GM21717 (cell line): ENCODE results near the gene FAM50A.
A peak's percentile ranks its signal among the peaks of the same experiment; 100 is the strongest.

Experiments
- ATAC-seq: cut with Tn5 transposase; IDR thresholded peaks from one replicate; pipeline ENCODE4 v1.9.1; 2021; ENCODE audit warnings: mild to moderate bottlenecking, moderate library complexity; ENCODE audit not compliant: unreplicated experiment

Gene FAM50A

GRCh38 chrX:154463611-154464220 lies 19.8 kb downstream of the FAM50A start:
- ATAC-seq: no peak

GRCh38 chrX:154464806-154465365 lies 20.9 kb downstream of the FAM50A start:
- ATAC-seq: no peak

GRCh38 chrX:154465601-154466000 lies 21.7 kb downstream of the FAM50A start:
- ATAC-seq: no peak

- ATAC-seq: no peak
These were observed 22.1 kb downstream of the FAM50A start for GRCh38 chrX:154466036-154466435.

GRCh38 chrX:154466907-154467306 lies 23.0 kb downstream of the FAM50A start:
- ATAC-seq: no peak

GRCh38 chrX:154467556-154467955 lies 23.6 kb downstream of the FAM50A start:
- no peak for ATAC-seq

- no peak for ATAC-seq
These were observed 24.3 kb downstream of the FAM50A start for GRCh38 chrX:154468217-154468616.

- ATAC-seq: no peak
These were observed 25.2 kb downstream of the FAM50A start for GRCh38 chrX:154469114-154469513.

GRCh38 chrX:154469880-154470279 lies 25.9 kb downstream of the FAM50A start:
- ATAC-seq: no peak

- ATAC-seq: no peak
These were observed 26.5 kb downstream of the FAM50A start for GRCh38 chrX:154470434-154470833.

- ATAC-seq: no peak
These were observed 27.1 kb downstream of the FAM50A start for GRCh38 chrX:154470914-154471568.

- ATAC-seq: no peak
These were observed 28.1 kb downstream of the FAM50A start for GRCh38 chrX:154471839-154472684.

- no peak for ATAC-seq
These were observed 29.0 kb downstream of the FAM50A start for GRCh38 chrX:154472685-154473632.

GRCh38 chrX:154473683-154474082 lies 29.7 kb downstream of the FAM50A start:
- ATAC-seq: no peak

GRCh38 chrX:154476821-154477220 lies 32.9 kb downstream of the FAM50A start:
- no peak for ATAC-seq

GRCh38 chrX:154477891-154478477 lies 34.0 kb downstream of the FAM50A start:
- ATAC-seq: no peak

- ATAC-seq: peak; percentile 78
These were observed 35.0 kb downstream of the FAM50A start, which contains the start of gene LAGE3 for GRCh38 chrX:154478728-154479622. LAGE3 (minus strand) TSS chrX:154479281; CDS start chrX:154478915, 366 bp downstream.

GRCh38 chrX:154481195-154481594 lies 37.3 kb downstream of the FAM50A start:
- no peak for ATAC-seq
